OCI-LY3 (cell line): Measurements from ENCODE around the gene ERBIN.

Experiments
- H2AFZ ChIP-seq: fragments of 200-600, 300-600 bp; shearing (Covaris generic); 2 replicates; pipeline ENCODE4 v1.6.0; 2014; ENCODE audit warnings: antibody characterized with exemption, low read depth, low read length
- H3K27ac ChIP-seq: fragments of 200-600, 300-600 bp; sonication (generic); 2 replicates; pipeline ENCODE4 v1.5.1; 2014; ENCODE audit warnings: mild to moderate bottlenecking, low read length, moderate library complexity, mixed read lengths
- H3K27me3 ChIP-seq: fragments of 200-600, 300-600 bp; sonication (generic); 2 replicates; pipeline ENCODE4 v1.6.1; 2014; ENCODE audit warnings: low read depth, low read length, mixed read lengths
- H3K36me3 ChIP-seq: fragments of 200-600, 300-600 bp; sonication (generic); replicated peaks from 2 replicates; pipeline ENCODE3; 2014; ENCODE audit warnings: low read depth, low read length, mixed read lengths
- H3K4me1 ChIP-seq: fragments of 300-600, 200-600 bp; sonication (generic); 2 replicates; pipeline ENCODE4 v1.6.1; 2014; ENCODE audit warnings: low read length, mixed read lengths
- H3K4me2 ChIP-seq: fragments of 200-600, 300-600 bp; sonication (generic); 2 replicates; pipeline ENCODE4 v1.6.1; 2014; ENCODE audit warnings: low read length, mixed read lengths
- H3K4me3 ChIP-seq: fragments of 300-600, 200-600 bp; sonication (generic); 2 replicates; pipeline ENCODE4 v1.5.1; 2014; ENCODE audit warnings: antibody characterized with exemption, mild to moderate bottlenecking, low read length, moderate library complexity
- H3K79me2 ChIP-seq: fragments of 300-600, 200-600 bp; shearing (Covaris generic); 2 replicates; pipeline ENCODE4 v1.6.1; 2014; ENCODE audit warnings: mild to moderate bottlenecking, low read length, mixed read lengths
- H3K9ac ChIP-seq: fragments of 300-600, 200-600 bp; shearing (Covaris generic); 2 replicates; pipeline ENCODE4 v1.6.0; 2014; ENCODE audit warnings: mild to moderate bottlenecking, low read length, moderate library complexity
- H3K9me3 ChIP-seq: fragments of 200-600, 300-600 bp; shearing (Covaris generic); 2 replicates; pipeline ENCODE4 v1.6.1; 2014; ENCODE audit warnings: low read length, mixed read lengths; ENCODE audit not compliant: insufficient read depth
- H4K20me1 ChIP-seq: fragments of 200-600, 300-600 bp; sonication (generic); 2 replicates; pipeline ENCODE4 v1.6.1; 2016; ENCODE audit warnings: low read length, mixed read lengths; ENCODE audit not compliant: insufficient read depth
- EZH2phosphoT487 ChIP-seq: fragments of 200-600 bp; shearing (Covaris generic); IDR thresholded peaks from 2 replicates; pipeline ENCODE4 v1.6.1; 2018; ENCODE audit warnings: antibody characterized with exemption, mixed run types, low read depth
- TF ChIP-seq, protein P1 (sequence below): fragments of 200-600, 300-600 bp; sonication (generic); IDR thresholded peaks from 2 replicates; pipeline ENCODE4 v1.5.1; 2014; ENCODE audit warnings: antibody characterized with exemption, low read length, low read depth

The ERBIN gene

DNA sequence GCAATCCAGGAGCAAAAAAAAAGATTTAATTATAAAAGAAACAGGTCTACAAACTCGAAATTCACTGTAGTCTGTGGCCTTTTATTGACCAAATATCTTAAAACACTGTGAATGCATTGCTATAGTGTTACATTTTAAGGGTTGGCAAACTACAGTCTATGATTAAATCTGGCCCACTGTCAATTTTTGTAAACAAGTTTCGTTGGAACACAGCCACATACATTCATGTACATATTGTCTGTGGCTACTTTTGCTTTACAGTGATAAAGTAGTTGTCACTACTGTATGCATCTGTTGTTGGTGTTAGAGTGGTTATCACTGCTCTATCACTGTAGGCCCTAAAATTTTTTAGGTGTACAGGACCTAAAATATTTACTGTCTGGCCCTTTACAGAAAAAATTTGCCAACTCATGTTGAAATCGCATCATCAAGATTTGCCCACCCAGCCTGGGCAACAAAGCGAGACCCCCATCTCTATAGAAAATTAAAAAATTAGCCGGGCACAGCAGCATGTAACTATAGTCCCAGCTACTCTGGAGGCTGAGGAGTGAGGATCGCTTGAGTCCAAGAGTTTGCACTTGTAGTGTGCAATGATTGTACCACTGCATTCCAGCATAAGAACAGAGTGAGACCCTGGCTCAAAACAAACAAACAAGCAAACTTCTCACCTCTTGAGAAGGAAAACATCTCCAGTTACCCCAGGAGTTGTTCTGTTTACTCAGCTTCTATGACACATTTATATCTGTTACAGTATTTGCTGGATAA lies 89.0 kb downstream of the ERBIN start:
- H2AFZ ChIP-seq, result no peak overlapping the region
- no peaks in the 10 kb centered on the region for H3K9me3 ChIP-seq
- no peak overlapping the region for H3K9ac ChIP-seq
- peaks cover 3% of the 10 kb centered on the region for H3K4me1 ChIP-seq
- TF ChIP-seq EZH2phosphoT487, result no peak
- TF ChIP-seq, protein P1, sequence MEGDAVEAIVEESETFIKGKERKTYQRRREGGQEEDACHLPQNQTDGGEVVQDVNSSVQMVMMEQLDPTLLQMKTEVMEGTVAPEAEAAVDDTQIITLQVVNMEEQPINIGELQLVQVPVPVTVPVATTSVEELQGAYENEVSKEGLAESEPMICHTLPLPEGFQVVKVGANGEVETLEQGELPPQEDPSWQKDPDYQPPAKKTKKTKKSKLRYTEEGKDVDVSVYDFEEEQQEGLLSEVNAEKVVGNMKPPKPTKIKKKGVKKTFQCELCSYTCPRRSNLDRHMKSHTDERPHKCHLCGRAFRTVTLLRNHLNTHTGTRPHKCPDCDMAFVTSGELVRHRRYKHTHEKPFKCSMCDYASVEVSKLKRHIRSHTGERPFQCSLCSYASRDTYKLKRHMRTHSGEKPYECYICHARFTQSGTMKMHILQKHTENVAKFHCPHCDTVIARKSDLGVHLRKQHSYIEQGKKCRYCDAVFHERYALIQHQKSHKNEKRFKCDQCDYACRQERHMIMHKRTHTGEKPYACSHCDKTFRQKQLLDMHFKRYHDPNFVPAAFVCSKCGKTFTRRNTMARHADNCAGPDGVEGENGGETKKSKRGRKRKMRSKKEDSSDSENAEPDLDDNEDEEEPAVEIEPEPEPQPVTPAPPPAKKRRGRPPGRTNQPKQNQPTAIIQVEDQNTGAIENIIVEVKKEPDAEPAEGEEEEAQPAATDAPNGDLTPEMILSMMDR, result no peak
- H3K4me2 ChIP-seq, result no peak overlapping the region
- no peak overlapping the region for H3K27ac ChIP-seq
- peaks cover 14% of the 10 kb centered on the region; the same call in 1 of the 2 replicates for H4K20me1 ChIP-seq
- H3K4me3 ChIP-seq, result no peak overlapping the region
- H3K27me3 ChIP-seq, result no peaks in the 10 kb centered on the region
- no peaks in the 10 kb centered on the region for H3K36me3 ChIP-seq
- H3K79me2 ChIP-seq, result peaks cover 10% of the 10 kb centered on the region

DNA sequence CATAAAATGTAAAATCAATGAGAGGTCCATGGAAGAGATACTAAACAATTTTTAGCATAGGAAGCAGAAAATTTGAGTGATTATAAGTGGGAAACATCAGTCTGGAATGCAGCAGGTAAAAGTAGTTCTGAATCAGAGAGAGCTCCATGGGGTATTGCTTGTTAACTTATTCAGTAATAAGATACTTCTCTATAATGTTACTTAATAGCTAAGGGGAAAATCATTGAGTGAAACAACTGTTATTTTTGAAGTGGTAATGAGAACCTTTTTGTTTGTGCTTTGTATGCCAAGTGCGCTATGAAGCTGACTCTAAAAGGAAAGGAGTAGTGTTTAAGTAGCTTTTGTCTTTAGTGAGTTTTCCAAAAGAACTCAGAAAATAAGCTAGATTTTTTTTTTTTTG lies 95.2 kb downstream of the ERBIN start:
- Histone ChIP-seq H3K36me3 (peaks cover 17% of the 10 kb centered on the region), H2AFZ (no peak overlapping the region), H3K4me2 (no peak overlapping the region), H3K4me1 (no peaks in the 10 kb centered on the region), H3K9me3 (no peaks in the 10 kb centered on the region), H3K79me2 (peaks cover 4% of the 10 kb centered on the region; the same call in 1 of the 2 replicates), H3K4me3 (no peak overlapping the region), H4K20me1 (peaks cover 10% of the 10 kb centered on the region; the same call in 1 of the 2 replicates), H3K27me3 (no peaks in the 10 kb centered on the region), H3K27ac (no peak overlapping the region), H3K9ac (no peak overlapping the region)
- TF ChIP-seq EZH2phosphoT487, result no peak
- TF ChIP-seq, protein P1, result no peak

DNA sequence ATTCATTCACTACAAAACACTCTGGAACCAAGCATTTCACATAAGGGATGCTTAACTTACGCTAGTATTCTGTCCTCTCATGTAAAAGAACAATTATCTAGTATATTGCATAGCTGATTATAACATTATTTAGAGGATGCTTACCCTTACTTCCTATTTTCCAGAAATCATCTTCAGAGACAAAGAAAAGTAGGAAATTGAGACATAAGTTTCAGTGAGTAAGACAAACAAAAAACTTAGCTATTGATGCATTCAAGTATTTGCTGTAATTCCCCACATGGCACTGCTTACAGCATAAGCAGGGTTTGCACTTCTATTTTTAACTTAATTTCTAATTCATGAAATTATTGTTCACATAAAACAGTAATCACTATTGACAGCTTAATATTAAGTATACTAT lies 112.9 kb downstream of the ERBIN start:
- H3K79me2 ChIP-seq, result no peaks in the 10 kb centered on the region
- H3K36me3 ChIP-seq, result peaks cover 17% of the 10 kb centered on the region

DNA sequence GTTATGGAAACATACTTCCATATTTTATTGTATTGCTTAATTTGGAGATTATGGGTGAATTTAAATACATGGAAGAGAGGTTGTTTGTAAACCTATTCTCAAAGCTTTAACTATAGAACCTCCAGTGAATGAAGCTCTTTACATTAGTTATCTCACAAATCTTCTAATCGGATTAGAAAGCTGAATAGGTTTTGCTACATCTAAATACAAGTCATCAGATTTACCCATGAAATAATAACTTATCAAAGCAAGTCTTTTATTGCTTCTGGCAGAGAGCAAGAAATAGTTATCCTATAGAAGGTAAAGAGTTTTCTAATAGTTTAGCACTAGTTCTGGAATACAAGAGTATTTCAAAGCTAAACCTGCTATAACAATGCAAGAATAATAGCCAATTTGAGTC lies 113.3 kb downstream of the ERBIN start:
- TF ChIP-seq, protein P1, result no peak
- TF ChIP-seq EZH2phosphoT487, result no peak
- Histone ChIP-seq H3K27me3 (no peaks in the 10 kb centered on the region), H2AFZ (no peak overlapping the region), H3K4me3 (no peak overlapping the region), H3K79me2 (no peaks in the 10 kb centered on the region), H3K9ac (no peak overlapping the region), H3K4me2 (no peak overlapping the region), H3K27ac (no peak overlapping the region), H3K4me1 (peaks cover 14% of the 10 kb centered on the region), H3K36me3 (peaks cover 17% of the 10 kb centered on the region), H3K9me3 (no peaks in the 10 kb centered on the region), H4K20me1 (no peaks in the 10 kb centered on the region; the same call in none of the 2 replicates)

More for the DNA sequence above, 112.9 kb downstream of the ERBIN start:
- TF ChIP-seq, protein P1, result no peak
- no peak for TF ChIP-seq EZH2phosphoT487
- Histone ChIP-seq H3K4me2 (no peak overlapping the region), H3K9ac (no peak overlapping the region), H3K9me3 (no peaks in the 10 kb centered on the region), H2AFZ (no peak overlapping the region), H3K4me3 (no peak overlapping the region), H3K27me3 (no peaks in the 10 kb centered on the region), H4K20me1 (no peaks in the 10 kb centered on the region; the same call in none of the 2 replicates), H3K27ac (no peak overlapping the region), H3K4me1 (peaks cover 14% of the 10 kb centered on the region)
